RWPE2 (cell line): Measurements from ENCODE around the gene COX6A2.

Source experiments
- ATAC-seq: fragments of 200-7000 bp; cut with Tn5 transposase; 3 replicates; pipeline ENCODE4 v1.9.1; 2021; ENCODE audit warnings: low read depth
- DNase-seq: peaks from one replicate; pipeline ENCODE4 v3.0.0-alpha.2; 2020; ENCODE audit warnings: low spot score
- H3K27ac ChIP-seq: fragments of 450-650 bp; 2 replicates; pipeline ENCODE4 v1.5.1; 2017; ENCODE audit warnings: mild to moderate bottlenecking; ENCODE audit not compliant: poor library complexity, severe bottlenecking
- H3K27me3 ChIP-seq: fragments of 250-450 bp; sonication (Bioruptor Pico); 2 replicates; pipeline ENCODE4 v1.5.1; 2021; ENCODE audit warnings: mild to moderate bottlenecking, moderate library complexity; ENCODE audit not compliant: insufficient read depth, poor library complexity, severe bottlenecking
- H3K36me3 ChIP-seq: fragments of 250-450 bp; sonication (Bioruptor Pico); 2 replicates; pipeline ENCODE4 v1.5.1; 2020; ENCODE audit warnings: low read depth, mild to moderate bottlenecking, moderate library complexity
- H3K4me1 ChIP-seq: fragments of 250-450 bp; sonication (Bioruptor Pico); 2 replicates; pipeline ENCODE4 v1.5.1; 2021; ENCODE audit warnings: mild to moderate bottlenecking, moderate library complexity; ENCODE audit not compliant: insufficient read depth, poor library complexity, severe bottlenecking
- H3K4me3 ChIP-seq: fragments of 250-450 bp; sonication (Bioruptor Pico); 2 replicates; pipeline ENCODE4 v1.5.1; 2021; ENCODE audit warnings: mild to moderate bottlenecking, moderate library complexity; ENCODE audit not compliant: severe bottlenecking
- H3K9me3 ChIP-seq: fragments of 250-450 bp; sonication (Bioruptor Pico); 2 replicates; pipeline ENCODE4 v1.5.1; 2021; ENCODE audit warnings: mild to moderate bottlenecking, moderate library complexity; ENCODE audit not compliant: severe bottlenecking
- CTCF ChIP-seq: fragments of 450-650 bp; IDR thresholded peaks from one replicate; pipeline ENCODE4 v1.5.1; 2017; ENCODE audit warnings: mild to moderate bottlenecking, moderate library complexity; ENCODE audit not compliant: poor library complexity, severe bottlenecking

COX6A2 gene

DNA sequence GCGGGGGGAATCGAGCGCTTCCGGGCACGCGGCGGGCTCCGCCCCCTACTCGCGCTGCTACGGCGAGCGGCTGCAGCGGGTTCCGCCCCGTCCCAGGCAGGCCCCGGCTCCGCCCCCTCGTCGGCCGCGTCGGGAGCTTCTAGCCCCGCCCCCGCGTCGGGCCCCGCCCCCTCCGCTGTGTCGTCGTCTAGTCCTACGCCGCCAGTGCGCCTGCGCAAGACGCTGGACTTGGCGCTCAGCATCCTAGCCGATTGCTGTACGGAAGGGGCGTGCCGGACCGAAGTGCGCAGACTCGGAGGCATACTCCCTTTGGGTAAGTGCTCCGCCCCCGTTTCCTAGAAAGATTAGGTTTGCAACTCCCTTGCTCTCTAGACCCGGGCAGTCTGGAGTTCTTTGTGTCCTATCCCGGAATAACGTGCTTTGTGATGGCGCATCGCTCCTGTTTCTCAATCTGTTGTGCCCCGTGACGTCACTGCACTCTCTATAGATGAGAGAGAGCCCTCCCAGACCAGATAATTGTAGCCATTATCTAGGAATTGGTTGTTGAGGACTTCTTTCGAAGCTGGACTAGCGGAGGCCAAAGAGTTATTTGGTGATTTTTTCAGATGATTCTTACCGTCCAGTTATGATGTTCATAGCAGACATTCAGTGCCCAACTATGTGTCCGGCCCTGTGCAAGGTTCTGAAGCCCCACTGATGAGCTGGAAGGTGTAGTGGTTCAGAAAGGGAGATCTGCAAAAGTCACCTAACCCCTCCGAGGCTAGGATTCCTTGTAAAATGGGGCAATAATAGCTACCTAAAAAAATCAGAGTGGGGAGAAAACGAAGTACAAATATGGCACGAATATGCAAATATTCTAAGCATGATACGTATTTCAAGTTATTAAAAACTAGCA, 31.8 kb upstream of the COX6A2 start:
- H3K36me3 ChIP-seq, result peaks cover 9% of the 10 kb centered on the region; the same call in 1 of the 2 replicates
- H3K4me1 ChIP-seq, result peaks cover 13% of the 10 kb centered on the region
- no peaks in the 10 kb centered on the region for H3K9me3 ChIP-seq
- TF ChIP-seq CTCF, result no peak
- no peaks in the 10 kb centered on the region for H3K27me3 ChIP-seq
- peak overlapping the region; percentile 81 for H3K27ac ChIP-seq
- H3K4me3 ChIP-seq, result peak overlapping the region; percentile 74
- ATAC-seq (peak; percentile 71), DNase-seq (peak; percentile 100)

DNA sequence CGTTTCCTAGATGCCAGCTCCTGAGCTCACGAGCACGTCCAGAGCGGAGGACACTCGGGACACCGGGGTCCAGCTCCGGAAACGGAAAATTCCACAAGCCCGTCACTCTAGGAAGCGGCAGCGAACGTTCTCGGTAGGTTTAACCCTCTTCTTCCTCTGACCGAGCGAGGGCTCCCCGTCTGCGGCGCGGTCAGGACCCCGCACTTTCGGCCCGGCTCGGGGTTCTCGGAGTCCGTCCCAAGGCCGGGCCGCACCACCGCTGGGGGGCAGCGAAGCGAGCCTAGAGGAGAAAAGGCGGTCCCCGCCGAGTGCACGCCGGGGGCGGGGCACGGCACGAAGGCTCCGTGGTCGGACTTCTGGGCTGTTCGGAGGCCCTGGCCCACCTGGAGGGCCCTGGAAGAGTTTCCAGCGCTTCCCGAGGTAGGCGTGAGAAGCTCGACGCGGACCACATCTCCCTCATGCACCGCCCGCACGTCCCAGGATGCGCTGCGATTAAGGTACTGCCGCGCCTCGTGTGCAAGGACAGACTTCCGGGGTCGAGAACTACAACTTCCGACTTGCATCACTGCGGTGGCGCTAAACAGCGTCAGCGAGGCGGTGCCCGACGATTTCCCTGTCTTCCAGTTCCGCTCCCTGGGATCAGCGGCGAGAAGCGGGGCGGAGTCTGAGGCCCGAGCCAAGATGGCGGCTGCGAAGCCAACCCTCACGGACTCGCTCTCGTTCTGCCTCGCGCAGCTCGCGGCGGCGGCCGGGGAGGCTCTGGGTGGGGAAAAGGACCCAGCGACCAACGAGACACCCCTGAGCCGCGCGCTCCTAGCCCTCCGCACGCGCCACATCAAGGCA, 30.9 kb upstream of the COX6A2 start, which contains the start of gene ARMC5:
TSS of gene ARMC5 (plus strand) at position 658 of the 843 bp plus-strand sequence. CDS start at position 682, 24 bp downstream.
- no peaks in the 10 kb centered on the region for H3K9me3 ChIP-seq
- peaks cover 9% of the 10 kb centered on the region; the same call in 1 of the 2 replicates for H3K36me3 ChIP-seq
- peak; percentile 80 for TF ChIP-seq CTCF
- peak within 1 kb of the TSS; percentile 81 for H3K27ac ChIP-seq
- peak within 1 kb of the TSS; percentile 74 for H3K4me3 ChIP-seq
- H3K4me1 ChIP-seq, result peaks cover 21% of the 10 kb centered on the region
- no peaks in the 10 kb centered on the region for H3K27me3 ChIP-seq
- peak; percentile 98 for DNase-seq
- peak; percentile 72 for ATAC-seq

DNA sequence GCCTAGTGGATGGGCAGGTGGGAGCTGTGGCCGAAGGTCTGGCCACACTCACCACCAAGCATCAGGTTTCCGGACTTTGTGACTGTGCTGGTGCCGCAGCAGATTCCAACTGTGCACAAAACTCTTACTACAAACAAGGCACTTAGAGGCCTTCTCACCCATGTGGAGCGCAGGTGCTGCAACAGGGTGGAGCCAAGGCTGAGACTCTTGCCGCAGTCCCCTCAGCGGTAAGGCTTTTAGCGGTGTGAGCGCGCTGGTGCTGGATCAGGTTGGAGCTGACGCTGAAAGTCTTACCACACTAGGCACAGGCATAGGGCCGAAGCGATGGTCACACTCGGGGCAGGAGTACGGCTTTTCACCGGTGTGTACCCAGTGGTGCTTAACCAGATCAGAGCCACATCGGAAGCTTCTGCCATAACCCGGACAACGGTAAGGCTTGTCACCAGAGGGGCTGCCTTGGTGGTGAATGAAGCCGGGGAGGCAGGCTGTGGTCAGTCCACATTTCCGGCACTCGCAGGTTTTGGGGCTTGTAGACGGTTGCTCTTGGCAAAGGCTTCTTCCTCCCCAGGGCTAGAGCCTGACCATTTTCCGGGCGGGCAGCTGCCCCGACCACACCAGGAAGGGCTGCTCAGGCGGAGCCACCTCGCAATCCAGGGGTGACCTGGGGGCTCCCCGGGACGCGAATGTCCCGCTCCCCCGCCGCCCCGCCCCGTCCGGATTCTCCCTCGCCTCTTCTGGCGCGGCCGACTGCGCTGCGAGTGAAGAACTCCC, 30.1 kb upstream of the COX6A2 start:
- H3K4me3 ChIP-seq, result peak overlapping the region; percentile 74
- DNase-seq (no peak), ATAC-seq (peak; percentile 13; the same call in 2 of the 3 replicates)
- peaks cover 9% of the 10 kb centered on the region; the same call in 1 of the 2 replicates for H3K36me3 ChIP-seq
- no peaks in the 10 kb centered on the region for H3K27me3 ChIP-seq
- no peaks in the 10 kb centered on the region for H3K9me3 ChIP-seq
- TF ChIP-seq CTCF, result no peak
- peaks cover 27% of the 10 kb centered on the region for H3K4me1 ChIP-seq
- peak overlapping the region; percentile 81 for H3K27ac ChIP-seq

DNA sequence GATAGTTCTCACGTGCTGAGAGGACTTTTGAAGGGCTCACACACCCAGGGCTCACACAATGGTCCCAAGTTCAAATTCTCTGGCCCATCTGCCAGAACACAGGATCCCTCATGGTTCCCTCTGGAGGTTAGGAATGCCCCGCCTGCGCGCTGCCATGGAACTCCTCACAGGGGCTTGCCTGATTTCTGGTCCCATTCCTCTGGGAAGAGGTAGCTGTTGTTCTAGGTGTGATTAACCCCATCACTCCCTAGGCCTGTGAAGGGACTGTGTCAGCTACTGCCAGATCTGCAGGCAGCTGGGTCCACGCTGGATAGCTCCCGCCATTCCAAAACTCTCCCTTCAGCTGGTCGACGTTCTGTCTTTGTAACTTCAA, 28.8 kb upstream of the COX6A2 start:
- H3K4me1 ChIP-seq, result peaks cover 39% of the 10 kb centered on the region

More for the DNA sequence above, 28.8 kb upstream of the COX6A2 start:
- Histone ChIP-seq H3K9me3 (no peaks in the 10 kb centered on the region), H3K27me3 (no peaks in the 10 kb centered on the region), H3K36me3 (peaks cover 9% of the 10 kb centered on the region; the same call in 1 of the 2 replicates), H3K4me3 (no peak overlapping the region), H3K27ac (no peak overlapping the region)
- no peak for TF ChIP-seq CTCF
- DNase-seq (peak; percentile 9), ATAC-seq (no peak)
